ENCODE data around the gene NR6A1.

DNA sequence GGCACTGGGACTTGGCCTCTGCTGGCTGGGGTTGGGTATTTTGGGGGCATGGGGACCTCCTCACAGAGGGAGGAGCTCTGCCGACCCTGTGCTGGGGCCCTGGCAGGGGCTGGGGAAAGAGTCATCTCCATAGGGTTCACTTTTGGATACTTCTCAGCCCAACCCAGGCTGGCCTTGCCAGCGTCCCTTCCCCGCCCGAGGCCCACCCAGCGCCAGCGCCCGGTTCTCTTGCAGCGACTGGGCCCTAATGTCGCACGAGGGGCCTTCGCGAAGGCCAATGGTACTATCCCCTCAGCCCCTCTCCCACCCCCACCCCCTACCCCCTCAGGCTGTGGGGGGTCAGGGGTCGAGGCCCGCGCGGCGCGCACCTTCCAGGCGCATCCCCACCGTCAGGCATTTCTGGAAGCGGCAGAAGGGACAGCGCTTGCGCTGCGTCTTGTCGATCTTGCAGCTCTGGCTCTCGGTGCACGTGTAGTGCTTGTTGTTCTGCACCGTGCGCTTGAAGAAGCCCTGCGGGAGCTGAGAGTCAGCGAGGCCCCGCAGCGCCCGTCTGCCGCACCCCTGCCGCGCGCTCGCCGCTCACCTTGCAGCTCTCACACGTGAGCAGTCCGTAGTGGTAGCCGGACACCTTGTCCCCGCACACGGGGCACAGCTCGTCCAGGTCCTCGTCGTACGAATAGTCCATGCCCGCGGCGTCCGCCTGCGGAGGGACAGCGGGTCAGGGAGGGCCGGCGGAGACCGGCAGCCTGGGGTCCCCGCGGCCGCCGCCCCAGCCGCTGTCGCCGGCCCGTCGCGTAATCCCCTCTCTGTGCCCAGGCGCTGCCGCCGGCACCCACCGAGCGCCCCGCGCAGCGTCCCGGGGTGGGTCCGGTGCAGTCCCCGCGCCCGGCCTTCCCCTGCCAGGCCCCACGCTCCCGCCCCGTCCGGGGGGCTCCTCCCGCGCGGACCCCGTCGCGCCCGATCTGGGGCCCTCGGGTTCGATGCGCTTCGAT is 268.1 kb downstream of the NR6A1 start:
- TF ChIP-seq POLR2A (IDR thresholded peaks at IDR 0.05): no peak
- TF ChIP-seq, protein P1, sequence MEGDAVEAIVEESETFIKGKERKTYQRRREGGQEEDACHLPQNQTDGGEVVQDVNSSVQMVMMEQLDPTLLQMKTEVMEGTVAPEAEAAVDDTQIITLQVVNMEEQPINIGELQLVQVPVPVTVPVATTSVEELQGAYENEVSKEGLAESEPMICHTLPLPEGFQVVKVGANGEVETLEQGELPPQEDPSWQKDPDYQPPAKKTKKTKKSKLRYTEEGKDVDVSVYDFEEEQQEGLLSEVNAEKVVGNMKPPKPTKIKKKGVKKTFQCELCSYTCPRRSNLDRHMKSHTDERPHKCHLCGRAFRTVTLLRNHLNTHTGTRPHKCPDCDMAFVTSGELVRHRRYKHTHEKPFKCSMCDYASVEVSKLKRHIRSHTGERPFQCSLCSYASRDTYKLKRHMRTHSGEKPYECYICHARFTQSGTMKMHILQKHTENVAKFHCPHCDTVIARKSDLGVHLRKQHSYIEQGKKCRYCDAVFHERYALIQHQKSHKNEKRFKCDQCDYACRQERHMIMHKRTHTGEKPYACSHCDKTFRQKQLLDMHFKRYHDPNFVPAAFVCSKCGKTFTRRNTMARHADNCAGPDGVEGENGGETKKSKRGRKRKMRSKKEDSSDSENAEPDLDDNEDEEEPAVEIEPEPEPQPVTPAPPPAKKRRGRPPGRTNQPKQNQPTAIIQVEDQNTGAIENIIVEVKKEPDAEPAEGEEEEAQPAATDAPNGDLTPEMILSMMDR (IDR thresholded peaks at IDR 0.05): no peak
